ENCODE measurements around the gene STX12. TPM values are rescaled to one million over a fixed set of nuclear protein-coding genes. Genes with fewer than 3 reads are reported as not detected.

STX12 gene
- total RNA-seq, 4 donors from 2014 or later, result 58.7 to 115 (median 69.8) TPM

GRCh38 chr1:27872059-27872801 lies 99.2 kb downstream of the STX12 start, which contains the start of gene THEMIS2:
THEMIS2 (plus strand) TSS chr1:27872544; CDS start chr1:27872572, 28 bp downstream.
- DNase-seq (ENCODE audit: low spot score in 2 of 2), result peak in 1 of 2 donors; percentile 93

DNA sequence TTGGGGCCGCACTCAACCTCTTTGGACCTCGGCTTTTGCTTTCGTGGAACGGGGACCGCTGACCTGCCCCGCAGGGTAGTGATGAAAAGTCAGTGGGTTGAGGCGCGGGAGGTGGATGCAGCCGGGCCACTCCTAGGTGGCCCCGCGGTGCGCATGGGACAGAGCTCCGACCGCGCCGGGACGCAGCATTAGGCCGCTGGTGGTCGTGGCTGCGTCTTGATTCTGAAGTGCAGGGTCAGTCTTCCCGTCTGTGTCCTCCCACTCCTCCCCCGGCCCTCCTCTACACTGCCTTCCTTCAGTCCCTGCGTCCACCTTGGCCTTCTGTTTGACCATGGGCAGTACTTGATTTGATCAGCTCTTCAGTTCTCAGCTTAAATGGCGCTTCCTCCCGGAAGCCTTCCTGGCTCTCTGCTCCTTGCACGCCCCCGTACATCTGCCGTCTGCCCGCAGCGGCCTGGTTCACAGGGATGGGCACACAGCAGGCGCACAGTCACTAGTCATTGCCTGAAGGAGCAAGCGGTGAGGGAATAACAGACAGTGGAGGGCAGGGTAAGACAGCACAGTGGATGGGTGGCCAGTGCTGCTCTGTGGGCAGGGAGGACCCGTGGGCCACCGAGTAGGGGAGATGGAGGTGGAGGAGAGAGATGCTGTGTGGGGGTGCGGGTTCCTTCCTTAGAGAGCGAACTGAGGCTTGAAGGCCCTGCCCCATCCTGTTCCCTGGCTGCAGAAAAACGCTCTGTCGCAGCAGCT lies 100.0 kb downstream of the STX12 start:
- intact Hi-C loops (cut with DNase I; ENCODE audit: low total_unique reads), result no loop called here
- TF ChIP-seq POLR2A (IDR thresholded peaks at IDR 0.05) (no peak), CTCF (IDR thresholded peaks at IDR 0.05) (no peak)
- H3K4me3 ChIP-seq (ENCODE audit: low read depth, poor library complexity, severe bottlenecking), result peak overlapping the region; percentile 68
- peak in 1 of 2 donors; percentile 81 for DNase-seq (ENCODE audit: low spot score in 2 of 2)
- 15% methylated on average over 34 to 38 of the region's 38 CpGs for whole genome bisulfite sequencing, 2 donors

More at GRCh38 chr1:27872059-27872801, 99.2 kb downstream of the STX12 start, which contains the start of gene THEMIS2:
- H3K4me3 ChIP-seq (ENCODE audit: low read depth, poor library complexity, severe bottlenecking), result peak within 1 kb of the TSS; percentile 68
- intact Hi-C loops (cut with DNase I; ENCODE audit: low total_unique reads), result no loop called here
- no peak for TF ChIP-seq CTCF (IDR thresholded peaks at IDR 0.05)
- peak in 1 of 2 donors; percentile 61 for TF ChIP-seq POLR2A (IDR thresholded peaks at IDR 0.05)
- WGBS, 2 donors, result 20 to 23% methylated on average over 22 to 24 of the region's 53 CpGs

GRCh38 chr1:27873671-27874384 lies 100.8 kb downstream of the STX12 start:
- WGBS, 2 donors, result 81 to 85% methylated on average over 16 of the region's 16 CpGs
- no peak overlapping the region for H3K4me3 ChIP-seq (ENCODE audit: low read depth, poor library complexity, severe bottlenecking)
- TF ChIP-seq CTCF (IDR thresholded peaks at IDR 0.05) (no peak), POLR2A (IDR thresholded peaks at IDR 0.05) (no peak)
- peak in 1 of 2 donors; percentile 75 for DNase-seq (ENCODE audit: low spot score in 2 of 2)
- intact Hi-C loops (cut with DNase I; ENCODE audit: low total_unique reads), result no loop called here

Other genes starting within 250 kb of the STX12 start
- gene AHDC1, start 169.1 kb upstream of the STX12 start, total RNA-seq, result 10 to 100 TPM; 37.7 to 63.0 (median 52.5) TPM
- gene FGR, start 138.0 kb upstream of the STX12 start, total RNA-seq, result 1 to 10 TPM; 4.3 to 9.8 (median 5.2) TPM
- 10 to 100 TPM; 11.8 to 21.4 (median 17.2) TPM for gene IFI6, start 101.0 kb upstream of the STX12 start, total RNA-seq
- 10 to 100 TPM in 3 of 4 donors, 1 to 10 TPM in 1; 9.0 to 17.0 (median 14.2) TPM for gene FAM76A, start 47.3 kb upstream of the STX12 start, total RNA-seq
- 10 to 100 TPM; 25.1 to 49.1 (median 42.0) TPM for gene PPP1R8, start 57.6 kb downstream of the STX12 start, total RNA-seq
- 10 to 100 TPM in 2 of 4 donors, 1 to 10 TPM in 2; 5.1 to 12.6 (median 8.9) TPM for gene THEMIS2, start 99.3 kb downstream of the STX12 start, total RNA-seq
- gene RPA2, start 141.4 kb downstream of the STX12 start, total RNA-seq, result 10 to 100 TPM; 24.9 to 35.8 (median 32.4) TPM
- gene SMPDL3B, start 161.8 kb downstream of the STX12 start, total RNA-seq, result 1 to 10 TPM in 3 of 4 donors, under 1 TPM in 1; 0.55 to 3.5 (median 2.1) TPM
- 1 to 10 TPM; 4.4 to 8.6 (median 6.4) TPM for gene XKR8, start 186.8 kb downstream of the STX12 start, total RNA-seq

Data from lower leg skin (tissue), 4 donors.